Liver (tissue), 9 donors: Measurements from ENCODE around the gene CACNA1B. TPM values are rescaled to one million over a fixed set of nuclear protein-coding genes. Genes with fewer than 3 reads are reported as not detected.

Experiments
- DNase-seq: peaks from one replicate; pipeline ENCODE4 v3.0.0-alpha.2; 2017; ENCODE audit warnings: low spot score
- H3K27ac ChIP-seq, 2 donors: one replicate each; pipeline ENCODE4 v1.7.0; 2013; ENCODE audit warnings: inconsistent platforms in 2 of 2, low read length in 2 of 2, control low read depth in 1 of 2, low read depth in 1 of 2, mild to moderate bottlenecking in 1 of 2
- H3K27me3 ChIP-seq, 4 donors: one replicate each; pipeline versions ENCODE4 v1.6.1 to v1.7.0; 2013; ENCODE audit warnings: low read length in 3 of 4, inconsistent platforms in 1 of 4, mild to moderate bottlenecking in 1 of 4, moderate library complexity in 1 of 4; ENCODE audit not compliant: control insufficient read depth in 4 of 4, insufficient read depth in 4 of 4
- H3K36me3 ChIP-seq, 4 donors: one replicate each; pipeline versions ENCODE4 v1.6.1 to v1.7.0; 2013; ENCODE audit warnings: low read length in 3 of 4, mild to moderate bottlenecking in 3 of 4, low read depth in 1 of 4, moderate library complexity in 1 of 4; ENCODE audit not compliant: control insufficient read depth in 4 of 4, insufficient read depth in 3 of 4
- H3K4me1 ChIP-seq, 4 donors: one replicate each; pipeline versions ENCODE4 v1.6.1 to v1.7.0; 2013; ENCODE audit warnings: low read length in 3 of 4, mild to moderate bottlenecking in 3 of 4, moderate library complexity in 1 of 4; ENCODE audit not compliant: control insufficient read depth in 4 of 4, insufficient read depth in 4 of 4
- H3K4me3 ChIP-seq, 3 donors: one replicate each; pipeline versions ENCODE4 v1.6.1 to v1.7.0; 2013; ENCODE audit warnings: low read length in 3 of 3, control low read depth in 1 of 3, low read depth in 1 of 3, mild to moderate bottlenecking in 1 of 3
- H3K9ac ChIP-seq, 2 donors: one replicate each; pipeline ENCODE4 v1.7.0; 2013; ENCODE audit warnings: low read length in 2 of 2, mild to moderate bottlenecking in 2 of 2, moderate library complexity in 2 of 2, control low read depth in 1 of 2, low read depth in 1 of 2
- H3K9me3 ChIP-seq, 4 donors: one replicate each; pipeline versions ENCODE4 v1.6.1 to v1.7.0; 2013; ENCODE audit warnings: low read length in 3 of 4; ENCODE audit not compliant: control insufficient read depth in 4 of 4
- CTCF ChIP-seq: fragments of 150-350 bp; IDR thresholded peaks from 2 replicates; pipeline ENCODE4 v1.5.1; 2017; ENCODE audit warnings: improper control_type of control experiment, low read depth, low read length; ENCODE audit not compliant: missing input control
- FOXA2 ChIP-seq: IDR thresholded peaks from 2 replicates; pipeline ENCODE4 v1.6.1; 2016; ENCODE audit warnings: antibody characterized with exemption
- GABPA ChIP-seq, 2 donors: IDR thresholded peaks in 1 of 2; conservative IDR thresholded peaks in 1 of 2; 2 replicates each; pipeline ENCODE4 v1.6.1; 2016; ENCODE audit warnings: antibody characterized with exemption in 2 of 2, mild to moderate bottlenecking in 1 of 2, moderate library complexity in 1 of 2
- HNF4G ChIP-seq: IDR thresholded peaks from 2 replicates; pipeline ENCODE4 v1.6.1; 2016; ENCODE audit warnings: antibody characterized with exemption
- NR2F2 ChIP-seq: IDR thresholded peaks from 2 replicates; pipeline ENCODE4 v1.6.1; 2016; ENCODE audit warnings: antibody characterized with exemption
- RAD21 ChIP-seq, 2 donors: IDR thresholded peaks; 2 replicates each; pipeline ENCODE4 v1.6.1; 2016; ENCODE audit warnings: antibody characterized with exemption in 2 of 2, mild to moderate bottlenecking in 2 of 2
- SP1 ChIP-seq: IDR thresholded peaks from 2 replicates; pipeline ENCODE4 v1.6.1; 2018; ENCODE audit warnings: antibody characterized with exemption, mild to moderate bottlenecking
- TAF1 ChIP-seq: conservative IDR thresholded peaks from 2 replicates; pipeline ENCODE4 v1.6.1; 2016; ENCODE audit warnings: antibody characterized with exemption, mild to moderate bottlenecking
- YY1 ChIP-seq: IDR thresholded peaks from 2 replicates; pipeline ENCODE4 v1.6.1; 2016; ENCODE audit warnings: antibody characterized with exemption, mild to moderate bottlenecking
- WGBS: extraction: QIAGEN DNeasy Blood & Tissue Kit; methylation state at CpG from one replicate; pipeline ENCODE4 v1.1.7; 2013; 5-methylcytosine and 5-hydroxymethylcytosine counted together
- polyA plus RNA-seq, 2 donors: library from polyadenylated mRNA; stranded (reverse) in 1 of 2; unstranded in 1 of 2; fragments of 200-250 nt in 1 of 2; fragments of >200 nt in 1 of 2; fragmentation: Nextera tagmentation in 1 of 2; extraction: Ambion mirVana in 1 of 2; gene quantifications; one replicate each; pipeline versions ENCODE4 v1.2.1 to v1.2.3, GENCODE V29; 2013 to 2015
- total RNA-seq, 2 donors: library from RNA; depleted of rRNA; stranded (reverse); fragments of >200 nt; gene quantifications; one replicate each; pipeline ENCODE4 v1.2.3, GENCODE V29; 2014
- TF ChIP-seq, protein P1 (sequence below): IDR thresholded peaks from 2 replicates; pipeline ENCODE4 v1.6.1; 2016; ENCODE audit warnings: antibody characterized with exemption
- TF ChIP-seq, protein P2 (sequence below): IDR thresholded peaks from 2 replicates; pipeline ENCODE4 v1.6.1; 2016; ENCODE audit warnings: antibody characterized with exemption
- donor health status: healthy.
- donor health status: healthy.
- donor health status: healthy.
- donor health status: healthy.
- donor health status: healthy.

The CACNA1B gene
- total and polyA plus RNA-seq, 4 donors = under 0.01 to 0.05 TPM; not detected in 2

DNA sequence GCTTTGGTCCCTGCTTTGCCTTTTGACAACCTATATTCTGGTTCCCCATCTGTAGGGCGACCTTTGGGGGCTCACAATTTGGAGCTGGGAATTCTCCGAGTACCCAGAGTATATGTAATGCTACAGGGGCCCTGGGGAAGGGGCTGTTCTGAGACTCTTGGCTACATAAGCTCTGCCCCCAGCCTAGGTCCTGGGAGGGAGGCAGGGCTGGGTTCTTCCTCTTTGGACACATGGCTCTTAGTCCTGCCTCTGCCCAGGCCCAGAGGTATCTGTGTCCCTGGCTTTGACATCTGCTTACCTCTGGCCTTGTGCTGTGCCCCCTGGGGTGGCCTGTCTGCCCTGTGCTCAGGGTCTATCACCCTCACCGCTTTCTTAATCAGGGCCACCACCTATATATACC lies 181.6 kb downstream of the CACNA1B start:
- no peak for TF ChIP-seq NR2F2
- TF ChIP-seq FOXA2 = no peak
- TF ChIP-seq SP1 = no peak
- no peak for TF ChIP-seq CTCF

DNA sequence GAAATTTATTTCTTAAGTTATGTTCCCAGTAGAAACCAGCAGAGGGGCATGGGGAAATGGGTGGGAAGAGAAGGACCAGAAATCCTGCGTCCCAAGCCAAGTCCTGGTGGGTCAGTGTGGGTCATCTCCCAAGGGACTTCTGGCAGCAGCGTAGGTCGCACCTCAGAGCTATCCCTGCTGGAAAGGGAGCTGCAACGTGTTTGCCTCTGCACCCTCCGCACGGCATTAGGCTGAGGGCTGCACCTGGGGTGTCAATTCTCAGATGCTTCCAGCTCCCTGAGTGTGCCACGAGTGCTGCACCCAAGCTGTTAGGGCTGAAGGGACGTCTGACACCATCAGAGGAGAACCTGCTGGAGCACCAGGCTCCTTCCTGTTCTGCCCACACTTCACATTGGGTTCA lies 182.8 kb downstream of the CACNA1B start:
- TF ChIP-seq CTCF (no peak), YY1 (no peak), TAF1 (no peak), GABPA (IDR thresholded peaks at IDR 0.05 in 1 of 2, conservative IDR thresholded peaks at IDR 0.05 in 1 of 2) (no peak), RAD21 (IDR thresholded peaks at IDR 0.05) (no peak), SP1 (no peak)
- TF ChIP-seq, protein P1, sequence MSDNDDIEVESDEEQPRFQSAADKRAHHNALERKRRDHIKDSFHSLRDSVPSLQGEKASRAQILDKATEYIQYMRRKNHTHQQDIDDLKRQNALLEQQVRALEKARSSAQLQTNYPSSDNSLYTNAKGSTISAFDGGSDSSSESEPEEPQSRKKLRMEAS = no peak
- no peak for DNase-seq
- WGBS = 76% methylated on average over 8 of the region's 8 CpGs
- no peaks in the 10 kb centered on the region for H3K9me3 ChIP-seq
- no peak overlapping the region for H3K9ac ChIP-seq
- no peak overlapping the region for H3K27ac ChIP-seq
- no peak overlapping the region for H3K4me3 ChIP-seq
- no peaks in the 10 kb centered on the region for H3K36me3 ChIP-seq
- peaks cover 0 to 3% (median 1%) of the 10 kb centered on the region in 4 donors for H3K27me3 ChIP-seq
- no peaks in the 10 kb centered on the region for H3K4me1 ChIP-seq

More for the DNA sequence above, 181.6 kb downstream of the CACNA1B start:
- no peak for DNase-seq
- H3K4me3 ChIP-seq = no peak overlapping the region
- no peak overlapping the region for H3K9ac ChIP-seq
- no peaks in the 10 kb centered on the region for H3K9me3 ChIP-seq
- H3K27me3 ChIP-seq = peaks cover 0 to 3% (median 0%) of the 10 kb centered on the region in 4 donors
- no peak overlapping the region for H3K27ac ChIP-seq
- no peaks in the 10 kb centered on the region for H3K4me1 ChIP-seq
- no peaks in the 10 kb centered on the region for H3K36me3 ChIP-seq
- WGBS = 73% methylated on average over 3 of the region's 3 CpGs

- H3K27me3 ChIP-seq = peaks cover 0 to 4% (median 1%) of the 10 kb centered on the region in 4 donors
Measured at GRCh38 chr9:138060881-138061280, 183.3 kb downstream of the CACNA1B start.

More at GRCh38 chr9:138060881-138061280, 183.3 kb downstream of the CACNA1B start:
- Histone ChIP-seq H3K27ac (no peak overlapping the region), H3K9me3 (no peaks in the 10 kb centered on the region), H3K4me3 (no peak overlapping the region), H3K4me1 (no peaks in the 10 kb centered on the region), H3K9ac (no peak overlapping the region), H3K36me3 (no peaks in the 10 kb centered on the region)
- DNase-seq = no peak
- WGBS = 87% methylated on average over 8 of the region's 8 CpGs
- TF ChIP-seq, protein P1 = no peak
- no peak for TF ChIP-seq HNF4G
- TF ChIP-seq FOXA2 = no peak
- TF ChIP-seq, protein P2, sequence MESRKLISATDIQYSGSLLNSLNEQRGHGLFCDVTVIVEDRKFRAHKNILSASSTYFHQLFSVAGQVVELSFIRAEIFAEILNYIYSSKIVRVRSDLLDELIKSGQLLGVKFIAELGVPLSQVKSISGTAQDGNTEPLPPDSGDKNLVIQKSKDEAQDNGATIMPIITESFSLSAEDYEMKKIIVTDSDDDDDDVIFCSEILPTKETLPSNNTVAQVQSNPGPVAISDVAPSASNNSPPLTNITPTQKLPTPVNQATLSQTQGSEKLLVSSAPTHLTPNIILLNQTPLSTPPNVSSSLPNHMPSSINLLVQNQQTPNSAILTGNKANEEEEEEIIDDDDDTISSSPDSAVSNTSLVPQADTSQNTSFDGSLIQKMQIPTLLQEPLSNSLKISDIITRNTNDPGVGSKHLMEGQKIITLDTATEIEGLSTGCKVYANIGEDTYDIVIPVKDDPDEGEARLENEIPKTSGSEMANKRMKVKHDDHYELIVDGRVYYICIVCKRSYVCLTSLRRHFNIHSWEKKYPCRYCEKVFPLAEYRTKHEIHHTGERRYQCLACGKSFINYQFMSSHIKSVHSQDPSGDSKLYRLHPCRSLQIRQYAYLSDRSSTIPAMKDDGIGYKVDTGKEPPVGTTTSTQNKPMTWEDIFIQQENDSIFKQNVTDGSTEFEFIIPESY = no peak
